H1 (cell line): ENCODE measurements around the gene WLS.

Experiments
- EP300 ChIP-seq, 2 experiments: IDR thresholded peaks; 1 replicate in 1 of 2; 2 replicates in 1 of 2; pipeline ENCODE4 v1.6.1; 2011 to 2012; ENCODE audit warnings: low read depth in 2 of 2, low read length in 2 of 2, mild to moderate bottlenecking in 2 of 2, borderline replicate concordance in 1 of 2, inconsistent platforms in 1 of 2, moderate library complexity in 1 of 2
- POLR2AphosphoS5 ChIP-seq: IDR thresholded peaks from 2 replicates; pipeline ENCODE4 v1.6.1; 2011; ENCODE audit warnings: low read depth, low read length

- no peak for TF ChIP-seq EP300 (IDR thresholded peaks at IDR 0.05; ENCODE audit: borderline replicate concordance in 1 of 2, low read depth in 2 of 2, low read length in 2 of 2)
- TF ChIP-seq POLR2AphosphoS5 = no peak
Observed at GRCh38 chr1:68173283-68173935, 58.9 kb downstream of the WLS start.
